K562 treated with DMSO at 1 percent for 4 hours (cell line): ENCODE measurements around the gene TEPSIN. TPM values are rescaled to one million over a fixed set of nuclear protein-coding genes. Genes with fewer than 3 reads are reported as not detected.

Source experiments
- total RNA-seq: library from RNA; unstranded; fragments of 300-600 nt; gene quantifications from 2 replicates; pipeline ENCODE4 v1.2.3, GENCODE V29; 2022; ENCODE audit not compliant: insufficient read depth

Gene TEPSIN, protein sequence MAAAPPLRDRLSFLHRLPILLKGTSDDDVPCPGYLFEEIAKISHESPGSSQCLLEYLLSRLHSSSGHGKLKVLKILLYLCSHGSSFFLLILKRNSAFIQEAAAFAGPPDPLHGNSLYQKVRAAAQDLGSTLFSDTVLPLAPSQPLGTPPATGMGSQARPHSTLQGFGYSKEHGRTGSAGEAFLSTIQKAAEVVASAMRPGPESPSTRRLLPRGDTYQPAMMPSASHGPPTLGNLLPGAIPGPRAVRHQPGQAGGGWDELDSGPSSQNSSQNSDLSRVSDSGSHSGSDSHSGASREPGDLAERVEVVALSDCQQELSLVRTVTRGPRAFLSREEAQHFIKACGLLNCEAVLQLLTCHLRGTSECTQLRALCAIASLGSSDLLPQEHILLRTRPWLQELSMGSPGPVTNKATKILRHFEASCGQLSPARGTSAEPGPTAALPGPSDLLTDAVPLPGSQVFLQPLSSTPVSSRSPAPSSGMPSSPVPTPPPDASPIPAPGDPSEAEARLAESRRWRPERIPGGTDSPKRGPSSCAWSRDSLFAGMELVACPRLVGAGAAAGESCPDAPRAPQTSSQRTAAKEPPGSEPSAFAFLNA
- total RNA-seq = 20.7 and 26.9 TPM in 2 replicates

DNA sequence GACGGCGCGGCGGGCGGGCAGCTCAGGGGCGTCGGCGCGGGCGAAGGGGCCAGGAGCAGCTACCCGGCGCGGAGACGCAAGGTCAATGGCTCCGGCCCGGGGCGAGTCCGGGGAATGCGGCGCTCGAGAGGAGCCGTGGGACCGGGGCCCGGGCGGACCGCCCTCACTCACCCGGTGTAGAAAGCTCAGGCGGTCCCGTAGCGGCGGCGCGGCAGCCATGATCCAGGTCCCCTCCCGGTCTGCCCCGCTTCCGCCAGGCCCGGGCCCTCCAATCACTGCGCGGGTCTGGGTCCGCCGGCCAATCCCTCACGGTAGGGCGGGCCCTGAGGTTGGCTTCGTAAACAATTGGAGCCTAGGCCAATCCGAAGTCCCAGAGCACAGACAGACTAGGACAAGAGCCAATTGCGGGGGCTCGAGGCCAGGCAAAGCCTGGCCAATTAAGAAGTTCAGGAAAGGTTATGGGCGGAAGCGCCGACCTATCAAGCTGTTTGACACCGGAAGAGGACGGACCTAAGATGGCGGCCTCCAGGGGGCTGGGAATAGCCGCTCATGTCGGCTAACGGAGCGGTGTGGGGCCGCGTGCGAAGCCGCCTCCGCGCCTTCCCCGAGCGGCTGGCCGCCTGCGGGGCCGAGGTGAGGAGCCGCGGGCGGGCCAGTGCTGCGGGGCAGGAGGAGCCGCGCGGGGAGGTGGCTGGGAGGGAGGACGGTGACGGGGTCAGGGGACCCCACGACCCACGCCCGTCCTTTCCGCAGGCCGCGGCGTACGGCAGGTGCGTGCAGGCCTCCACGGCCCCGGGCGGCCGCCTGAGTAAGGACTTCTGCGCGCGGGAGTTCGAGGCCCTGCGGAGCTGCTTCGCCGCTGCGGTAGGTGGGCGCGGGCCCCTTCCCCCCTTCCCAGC, at the start of gene TEPSIN, which contains the start of gene NDUFAF8:
TSS of gene TEPSIN (minus strand) at position 241 of the 899 bp plus-strand sequence. CDS start at position 219, 22 bp downstream.
TSS of gene NDUFAF8 (plus strand) at position 504 of the 899 bp plus-strand sequence. CDS start at position 550, 46 bp downstream.

DNA sequence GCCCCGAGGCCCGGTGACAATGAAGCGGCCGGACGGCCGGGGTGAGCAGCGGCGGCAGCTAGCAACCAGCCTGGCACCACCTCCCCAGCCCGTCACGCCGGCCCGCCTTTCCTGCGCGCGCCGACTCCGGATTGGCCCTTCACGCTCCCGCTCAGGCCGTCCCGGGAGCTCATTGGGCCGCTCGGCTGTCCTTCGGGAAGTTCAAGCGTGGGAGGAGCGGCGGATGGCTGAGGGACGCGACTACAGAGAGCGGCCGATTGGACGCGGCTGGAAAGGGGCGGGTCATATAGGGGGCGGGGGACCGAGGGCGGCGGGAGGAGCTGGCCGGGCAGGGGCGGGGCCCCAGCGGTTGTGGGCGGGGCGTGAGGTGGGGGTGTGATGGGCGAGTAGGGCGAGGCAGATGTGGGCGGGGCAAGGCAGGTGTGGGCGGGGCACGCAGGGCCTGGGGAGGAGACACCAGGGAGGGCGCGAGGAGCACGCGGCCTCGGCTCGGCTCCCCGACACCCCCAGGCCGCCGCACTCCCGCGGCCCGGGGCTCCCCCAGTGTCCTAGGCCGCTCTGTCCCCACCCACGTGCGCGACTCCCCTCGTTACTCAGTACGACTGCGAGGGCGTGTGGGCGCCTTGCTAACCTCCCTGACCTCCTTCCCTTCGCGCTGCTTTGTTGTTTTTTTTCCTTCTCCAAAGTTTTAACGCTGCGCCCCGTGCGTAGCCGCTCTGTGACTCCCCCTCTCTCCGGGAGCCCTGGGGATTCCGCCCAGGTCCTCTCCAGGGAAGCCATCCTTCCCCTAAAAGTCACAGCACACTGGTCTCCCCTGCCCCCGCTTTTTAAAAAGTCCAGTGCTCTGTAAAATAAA, 15.7 kb downstream of the TEPSIN start, which contains the start of gene CEP131:
TSS of gene CEP131 (minus strand) at position 60 of the 856 bp plus-strand sequence. CDS start 2,909 bp downstream, outside the sequence.

Other genes starting within 250 kb of the TEPSIN start
- gene CHMP6, start 247.2 kb downstream of the TEPSIN start, total RNA-seq = 9.9 and 11.3 TPM in 2 replicates
- 77.6 and 77.8 TPM in 2 replicates for gene BAIAP2, start 203.9 kb downstream of the TEPSIN start, total RNA-seq
- not detected in 2 replicates for gene PVALEF, start 73.5 kb downstream of the TEPSIN start, total RNA-seq
- gene AATK, start 72.8 kb downstream of the TEPSIN start, total RNA-seq = not detected in 2 replicates
- 23.3 and 27.7 TPM in 2 replicates for gene CEP131, start 16.1 kb downstream of the TEPSIN start, total RNA-seq
- 56.2 and 75.8 TPM in 2 replicates for gene NDUFAF8, start 263 bp upstream of the TEPSIN start, total RNA-seq
- 70.6 and 79.3 TPM in 2 replicates for gene SLC38A10, start 56.3 kb upstream of the TEPSIN start, total RNA-seq
- 8.7 and 10.6 TPM in 2 replicates for gene BAHCC1, start 156.4 kb upstream of the TEPSIN start, total RNA-seq